ENCODE results near the gene ATP2B2. TPM values are rescaled to one million over a fixed set of nuclear protein-coding genes. Genes with fewer than 3 reads are reported as not detected.
A peak's percentile ranks its signal among the peaks of the same experiment; 100 is the strongest.

Gene ATP2B2
- total RNA-seq, 1 donor from 2014 or later: 0.06 TPM

DNA sequence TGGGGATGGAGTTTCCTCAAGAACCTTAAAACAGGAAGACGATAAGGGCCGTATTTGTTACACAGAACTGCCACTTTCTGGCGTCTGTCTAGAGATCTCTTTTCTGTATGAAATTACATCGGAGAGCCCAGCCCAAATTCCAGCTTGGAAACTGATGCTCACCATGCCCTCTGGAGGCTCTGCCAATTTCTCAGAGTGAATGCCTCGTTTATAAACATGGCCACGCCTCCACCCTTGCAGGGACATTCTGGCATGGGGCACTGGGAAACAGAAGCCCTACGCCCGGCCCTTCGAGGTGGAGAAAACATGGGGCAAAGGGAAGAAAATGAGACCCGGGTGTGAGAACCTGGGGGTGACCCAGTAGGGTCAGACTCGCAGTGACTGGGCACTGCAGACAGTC is 131.1 kb downstream of the ATP2B2 start:
- no peaks in the 10 kb centered on the region for H3K4me1 ChIP-seq
- H3K36me3 ChIP-seq: no peaks in the 10 kb centered on the region
- H3K27me3 ChIP-seq: no peaks in the 10 kb centered on the region
- no peak overlapping the region for H3K27ac ChIP-seq
- DNase-seq (no peak), ATAC-seq (no peak)
- no peak overlapping the region for H3K4me3 ChIP-seq
- intact Hi-C loops (cut with DNase I): no loop called here
- H3K9me3 ChIP-seq: no peaks in the 10 kb centered on the region
- TF ChIP-seq, protein P1, sequence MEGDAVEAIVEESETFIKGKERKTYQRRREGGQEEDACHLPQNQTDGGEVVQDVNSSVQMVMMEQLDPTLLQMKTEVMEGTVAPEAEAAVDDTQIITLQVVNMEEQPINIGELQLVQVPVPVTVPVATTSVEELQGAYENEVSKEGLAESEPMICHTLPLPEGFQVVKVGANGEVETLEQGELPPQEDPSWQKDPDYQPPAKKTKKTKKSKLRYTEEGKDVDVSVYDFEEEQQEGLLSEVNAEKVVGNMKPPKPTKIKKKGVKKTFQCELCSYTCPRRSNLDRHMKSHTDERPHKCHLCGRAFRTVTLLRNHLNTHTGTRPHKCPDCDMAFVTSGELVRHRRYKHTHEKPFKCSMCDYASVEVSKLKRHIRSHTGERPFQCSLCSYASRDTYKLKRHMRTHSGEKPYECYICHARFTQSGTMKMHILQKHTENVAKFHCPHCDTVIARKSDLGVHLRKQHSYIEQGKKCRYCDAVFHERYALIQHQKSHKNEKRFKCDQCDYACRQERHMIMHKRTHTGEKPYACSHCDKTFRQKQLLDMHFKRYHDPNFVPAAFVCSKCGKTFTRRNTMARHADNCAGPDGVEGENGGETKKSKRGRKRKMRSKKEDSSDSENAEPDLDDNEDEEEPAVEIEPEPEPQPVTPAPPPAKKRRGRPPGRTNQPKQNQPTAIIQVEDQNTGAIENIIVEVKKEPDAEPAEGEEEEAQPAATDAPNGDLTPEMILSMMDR (IDR thresholded peaks at IDR 0.05): no peak

DNA sequence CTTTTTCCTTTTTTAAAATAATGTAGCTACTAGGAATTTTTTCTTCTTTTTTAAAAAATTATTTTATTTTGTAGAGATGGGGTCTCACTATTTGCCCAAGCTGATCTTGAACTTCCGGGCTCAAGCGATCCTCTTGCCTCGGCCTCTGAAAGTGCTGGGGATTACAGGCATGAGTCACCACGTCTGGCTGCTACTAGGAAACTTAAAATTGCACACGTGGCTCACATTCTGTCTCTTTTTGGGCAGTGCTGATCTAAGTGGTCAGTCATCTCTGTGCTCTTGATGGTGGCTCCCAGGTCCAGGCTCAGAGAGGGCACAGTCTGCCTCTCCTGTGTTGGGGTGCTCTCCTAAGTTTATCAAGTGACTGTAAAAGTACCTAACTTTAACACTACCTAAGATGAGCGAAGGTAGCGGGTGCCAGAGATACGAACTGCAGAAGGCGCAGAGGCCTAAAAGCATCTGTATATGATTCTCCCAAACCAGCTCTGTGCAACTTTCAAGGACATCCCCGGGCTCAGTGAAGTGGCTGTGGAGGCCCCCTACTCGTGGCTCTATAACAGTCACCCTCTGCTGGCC is 131.6 kb downstream of the ATP2B2 start:
- H3K4me3 ChIP-seq: no peak overlapping the region
- TF ChIP-seq, protein P1 (IDR thresholded peaks at IDR 0.05): no peak
- H3K9me3 ChIP-seq: no peaks in the 10 kb centered on the region
- intact Hi-C loops (cut with DNase I): no loop called here
- no peak for ATAC-seq
- no peaks in the 10 kb centered on the region for H3K36me3 ChIP-seq
- H3K4me1 ChIP-seq: no peaks in the 10 kb centered on the region
- no peak overlapping the region for H3K27ac ChIP-seq
- no peak for DNase-seq
- no peaks in the 10 kb centered on the region for H3K27me3 ChIP-seq

DNA sequence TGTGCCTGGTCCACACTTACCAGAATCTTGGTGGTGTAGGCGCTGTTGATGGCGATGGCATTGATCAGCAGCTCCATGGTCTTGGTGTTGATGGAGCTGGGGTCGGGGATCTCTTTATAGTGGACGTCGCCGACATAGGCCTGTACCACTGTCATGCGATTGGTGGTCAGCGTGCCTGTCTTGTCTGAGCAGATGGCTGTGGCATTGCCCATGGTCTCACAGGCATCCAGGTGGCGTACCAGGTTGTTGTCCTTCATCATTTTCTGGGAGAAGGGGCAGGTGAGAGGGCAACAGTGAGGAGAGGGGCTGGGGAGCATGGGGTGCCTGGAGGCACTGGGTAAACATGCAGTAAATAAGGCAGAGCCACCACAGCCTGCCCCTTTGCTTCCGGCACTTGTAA is 133.6 kb downstream of the ATP2B2 start:
- intact Hi-C loops (cut with DNase I): no loop called here
- Histone ChIP-seq H3K27me3 (no peaks in the 10 kb centered on the region), H3K4me1 (no peaks in the 10 kb centered on the region), H3K36me3 (no peaks in the 10 kb centered on the region), H3K9me3 (no peaks in the 10 kb centered on the region), H3K4me3 (no peak overlapping the region), H3K27ac (no peak overlapping the region)
- DNase-seq: no peak
- no peak for ATAC-seq
- TF ChIP-seq, protein P1 (IDR thresholded peaks at IDR 0.05): no peak

DNA sequence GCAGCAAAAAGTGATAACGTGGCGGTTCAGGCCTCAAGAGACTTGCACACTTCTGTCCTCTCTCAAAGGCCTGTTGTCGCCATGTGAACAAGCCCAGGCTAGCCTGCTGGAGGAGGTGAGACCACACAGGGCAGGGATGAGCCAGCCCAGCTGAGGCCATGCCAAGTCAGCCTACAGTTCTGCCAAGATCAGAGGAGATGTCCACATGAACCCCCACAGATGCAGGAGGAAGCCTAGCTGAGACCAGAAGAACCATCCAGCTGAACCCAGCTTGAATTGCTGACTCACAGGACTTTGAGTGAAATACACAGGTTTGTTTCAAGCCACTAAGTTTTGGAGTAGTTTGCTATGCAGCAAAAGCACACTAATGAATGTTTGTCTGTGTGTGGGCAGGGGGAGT is 134.2 kb downstream of the ATP2B2 start:
- TF ChIP-seq, protein P1 (IDR thresholded peaks at IDR 0.05): no peak
- Histone ChIP-seq H3K27me3 (no peaks in the 10 kb centered on the region), H3K9me3 (no peaks in the 10 kb centered on the region), H3K4me3 (no peak overlapping the region), H3K27ac (no peak overlapping the region), H3K36me3 (no peaks in the 10 kb centered on the region), H3K4me1 (no peaks in the 10 kb centered on the region)
- intact Hi-C loops (cut with DNase I): no loop called here
- DNase-seq (no peak), ATAC-seq (no peak)

DNA sequence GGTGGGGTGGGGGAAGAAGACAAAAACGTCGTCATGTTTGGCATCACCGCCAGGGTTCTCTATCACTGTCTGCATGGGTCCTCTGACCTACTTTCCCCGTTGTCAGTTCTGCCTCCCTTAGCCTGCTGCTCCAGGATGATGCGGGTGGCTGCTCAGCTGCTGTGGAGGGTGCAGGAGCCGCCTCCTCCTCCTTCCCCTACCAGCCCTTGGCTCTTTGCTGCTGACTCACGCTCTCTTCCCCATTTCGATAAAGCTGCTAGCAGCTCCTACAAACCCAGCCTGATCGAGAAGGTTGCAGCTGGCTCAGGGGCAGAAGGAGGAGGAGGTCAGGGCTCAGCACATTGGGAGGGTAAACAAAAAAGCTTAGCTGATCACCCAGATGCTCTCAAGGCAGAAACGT is 135.0 kb downstream of the ATP2B2 start:
- no peaks in the 10 kb centered on the region for H3K36me3 ChIP-seq
- no peak overlapping the region for H3K4me3 ChIP-seq
- H3K4me1 ChIP-seq: no peaks in the 10 kb centered on the region
- DNase-seq: no peak
- H3K27ac ChIP-seq: no peak overlapping the region
- TF ChIP-seq, protein P1 (IDR thresholded peaks at IDR 0.05): no peak
- peak; percentile 47 for ATAC-seq
- H3K9me3 ChIP-seq: no peaks in the 10 kb centered on the region
- intact Hi-C loops (cut with DNase I): no loop called here
- no peaks in the 10 kb centered on the region for H3K27me3 ChIP-seq

DNA sequence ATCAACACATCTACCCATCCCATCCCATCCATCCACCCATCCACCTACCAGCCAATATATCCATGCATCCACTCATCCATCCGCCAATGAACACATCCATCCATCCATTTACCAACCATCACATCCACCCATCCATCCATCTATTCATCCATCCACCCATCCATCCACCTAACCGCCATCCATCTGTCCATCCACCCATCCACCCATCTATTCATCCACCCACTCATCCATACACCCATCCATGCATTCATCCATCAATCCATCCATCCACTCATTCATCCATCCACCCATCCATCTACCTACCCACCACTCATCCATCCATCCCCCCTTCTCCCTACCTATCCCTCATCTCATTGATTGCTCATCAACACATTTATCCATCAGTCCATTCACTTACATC is 136.9 kb downstream of the ATP2B2 start:
- H3K27ac ChIP-seq: no peak overlapping the region
- ATAC-seq (no peak), DNase-seq (no peak)
- TF ChIP-seq, protein P1 (IDR thresholded peaks at IDR 0.05): no peak
- H3K4me1 ChIP-seq: no peaks in the 10 kb centered on the region
- H3K9me3 ChIP-seq: no peaks in the 10 kb centered on the region
- no peaks in the 10 kb centered on the region for H3K27me3 ChIP-seq
- intact Hi-C loops (cut with DNase I): no loop called here
- no peak overlapping the region for H3K4me3 ChIP-seq
- H3K36me3 ChIP-seq: no peaks in the 10 kb centered on the region

Data from upper lobe of right lung (tissue), 1 donor.